HG02610 (cell line): ENCODE results near the gene KCNMB4.

Experiments used
- ATAC-seq: cut with Tn5 transposase; IDR thresholded peaks from one replicate; pipeline ENCODE4 v1.9.1; 2021; ENCODE audit warnings: mild to moderate bottlenecking, moderate library complexity; ENCODE audit not compliant: unreplicated experiment

The KCNMB4 gene

GRCh38 chr12:70427611-70428010 is 61.5 kb downstream of the KCNMB4 start:
- no peak for ATAC-seq

- no peak for ATAC-seq
These were observed 64.3 kb downstream of the KCNMB4 start for GRCh38 chr12:70430400-70430799.

GRCh38 chr12:70436836-70437235 is 70.7 kb downstream of the KCNMB4 start:
- no peak for ATAC-seq

- ATAC-seq: no peak
These were observed 77.1 kb downstream of the KCNMB4 start for GRCh38 chr12:70443062-70443673.

GRCh38 chr12:70444903-70445302 is 78.8 kb downstream of the KCNMB4 start:
- no peak for ATAC-seq

- no peak for ATAC-seq
These were observed 82.3 kb downstream of the KCNMB4 start for GRCh38 chr12:70448371-70448770.

- no peak for ATAC-seq
These were observed 83.1 kb downstream of the KCNMB4 start for GRCh38 chr12:70449074-70449752.

- ATAC-seq: no peak
These were observed 83.8 kb downstream of the KCNMB4 start for GRCh38 chr12:70449753-70450341.

GRCh38 chr12:70451528-70451927 is 85.4 kb downstream of the KCNMB4 start:
- ATAC-seq: no peak

GRCh38 chr12:70456953-70457352 is 90.9 kb downstream of the KCNMB4 start:
- ATAC-seq: no peak

GRCh38 chr12:70459786-70460185 is 93.7 kb downstream of the KCNMB4 start:
- no peak for ATAC-seq

GRCh38 chr12:70463997-70464396 is 97.9 kb downstream of the KCNMB4 start:
- no peak for ATAC-seq

GRCh38 chr12:70466753-70467152 is 100.7 kb downstream of the KCNMB4 start:
- no peak for ATAC-seq

GRCh38 chr12:70467476-70467875 is 101.4 kb downstream of the KCNMB4 start:
- no peak for ATAC-seq

GRCh38 chr12:70467918-70468733 is 102.0 kb downstream of the KCNMB4 start:
- no peak for ATAC-seq

GRCh38 chr12:70468741-70469140 is 102.7 kb downstream of the KCNMB4 start:
- ATAC-seq: no peak

- no peak for ATAC-seq
These were observed 103.2 kb downstream of the KCNMB4 start for GRCh38 chr12:70469221-70469820.

GRCh38 chr12:70482764-70483163 is 116.7 kb downstream of the KCNMB4 start:
- ATAC-seq: no peak
